Brain microvascular endothelial cell (primary cell): ENCODE measurements around the gene MRPL21.

Experiments used
- DNase-seq: peaks from one replicate; pipeline ENCODE4 v3.0.0-alpha.2; 2020
- H3K27ac ChIP-seq: fragments of 250-450 bp; sonication (Bioruptor Pico); 2 replicates; pipeline ENCODE4 v1.5.1; 2020; ENCODE audit warnings: mild to moderate bottlenecking, moderate library complexity
- H3K27me3 ChIP-seq: fragments of 250-450 bp; sonication (Bioruptor Pico); replicated peaks from 2 replicates; pipeline ENCODE4 v1.5.1; 2020; ENCODE audit warnings: mild to moderate bottlenecking
- H3K36me3 ChIP-seq: fragments of 250-450 bp; sonication (Bioruptor Pico); replicated peaks from 2 replicates; pipeline ENCODE4 v1.5.1; 2020; ENCODE audit warnings: mild to moderate bottlenecking
- H3K4me3 ChIP-seq: 2 replicates; pipeline ENCODE4 v1.5.1; 2011; ENCODE audit warnings: low read depth, mild to moderate bottlenecking, control low read depth, low read length, moderate library complexity
- CTCF ChIP-seq: IDR thresholded peaks from 2 replicates; pipeline ENCODE4 v1.5.1; 2011; ENCODE audit warnings: low read depth, mild to moderate bottlenecking, moderate library complexity, low read length, control low read depth, inconsistent platforms; ENCODE audit errors: missing control alignments
- in situ Hi-C: cut with HindIII; loops from 2 replicates; pipeline ENCODE4 v1.10.0; 2017; ENCODE audit warnings: low sequenced_read_pairs, low pct_ligation_motif_present

MRPL21 gene

GRCh38 chr11:68929706-68930570 lies 26.3 kb upstream of the MRPL21 start:
- no peak for DNase-seq
- H3K27me3 ChIP-seq, result no peaks in the 10 kb centered on the region
- no peak for TF ChIP-seq CTCF
- in situ Hi-C loops, result no loop called here
- peaks cover 29% of the 10 kb centered on the region for H3K36me3 ChIP-seq
- no peak overlapping the region for H3K27ac ChIP-seq
- no peak overlapping the region for H3K4me3 ChIP-seq

GRCh38 chr11:68929135-68929534 lies 25.5 kb upstream of the MRPL21 start:
- TF ChIP-seq CTCF, result no peak
- DNase-seq, result no peak
- no peak overlapping the region for H3K4me3 ChIP-seq
- in situ Hi-C loops, result no loop called here
- H3K27ac ChIP-seq, result no peak overlapping the region
- H3K36me3 ChIP-seq, result peaks cover 29% of the 10 kb centered on the region
- H3K27me3 ChIP-seq, result no peaks in the 10 kb centered on the region

GRCh38 chr11:68928136-68928880 lies 24.7 kb upstream of the MRPL21 start:
- in situ Hi-C loops, result no loop called here

GRCh38 chr11:68927280-68928135 lies 23.9 kb upstream of the MRPL21 start:
- DNase-seq, result no peak
- peaks cover 31% of the 10 kb centered on the region for H3K36me3 ChIP-seq
- no peaks in the 10 kb centered on the region for H3K27me3 ChIP-seq
- no peak overlapping the region for H3K27ac ChIP-seq
- H3K4me3 ChIP-seq, result no peak overlapping the region
- TF ChIP-seq CTCF, result no peak
- in situ Hi-C loops, result no loop called here

More at GRCh38 chr11:68928136-68928880, 24.7 kb upstream of the MRPL21 start:
- no peak for TF ChIP-seq CTCF
- no peak for DNase-seq
- H3K36me3 ChIP-seq, result peaks cover 31% of the 10 kb centered on the region
- H3K27me3 ChIP-seq, result no peaks in the 10 kb centered on the region
- no peak overlapping the region for H3K4me3 ChIP-seq
- no peak overlapping the region for H3K27ac ChIP-seq

- no peak for TF ChIP-seq CTCF
- H3K27ac ChIP-seq, result no peak overlapping the region
- peaks cover 26% of the 10 kb centered on the region for H3K36me3 ChIP-seq
- H3K4me3 ChIP-seq, result no peak overlapping the region
- no peaks in the 10 kb centered on the region for H3K27me3 ChIP-seq
- no peak for DNase-seq
- in situ Hi-C loops, result no loop called here
Observed at GRCh38 chr11:68925611-68926010, 22.0 kb upstream of the MRPL21 start.
